HepG2 (cell line): ENCODE measurements around the gene SLC39A10. TPM values are rescaled to one million over a fixed set of nuclear protein-coding genes. Genes with fewer than 3 reads are reported as not detected.

Source experiments
- ESRRA ChIP-seq: sonication (generic); formaldehyde crosslinking; IDR thresholded peaks from 2 replicates; pipeline ENCODE4 v1.5.1; 2020; ENCODE audit warnings: mild to moderate bottlenecking, low read depth, missing genetic modification reagents
- EZH2 ChIP-seq: conservative IDR thresholded peaks from 2 replicates; pipeline ENCODE4 v1.6.1; 2012; ENCODE audit warnings: mild to moderate bottlenecking, low read depth, low read length, moderate library complexity
- FOXK1 ChIP-seq: sonication (generic); formaldehyde crosslinking; IDR thresholded peaks from 2 replicates; pipeline ENCODE4 v1.4.0; 2020; ENCODE audit warnings: low read depth, missing genetic modification reagents, borderline replicate concordance
- HMG20B ChIP-seq: conservative IDR thresholded peaks from 2 replicates; pipeline ENCODE4 v1.6.1; 2016; ENCODE audit warnings: missing genetic modification reagents, missing compliant biosample characterization
- KAT2B ChIP-seq: fragments of 150-350 bp; IDR thresholded peaks from 2 replicates; pipeline ENCODE4 v1.6.1; 2014; ENCODE audit warnings: low read depth, low read length, borderline replicate concordance
- NAIF1 ChIP-seq: sonication (generic); formaldehyde crosslinking; IDR thresholded peaks from 2 replicates; pipeline ENCODE4 v1.5.0; 2020; ENCODE audit warnings: mild to moderate bottlenecking, missing genetic modification reagents, borderline replicate concordance
- NFIB ChIP-seq: sonication (generic); formaldehyde crosslinking; IDR thresholded peaks from 2 replicates; pipeline ENCODE4 v1.9.0; 2021; ENCODE audit warnings: missing genetic modification reagents, mild to moderate bottlenecking, borderline replicate concordance
- PAX8 ChIP-seq: sonication (generic); formaldehyde crosslinking; IDR thresholded peaks from 2 replicates; pipeline ENCODE4 v1.8.0; 2022; ENCODE audit warnings: mild to moderate bottlenecking, missing genetic modification reagents, borderline replicate concordance
- RBAK ChIP-seq: sonication (generic); formaldehyde crosslinking; IDR thresholded peaks from 2 replicates; pipeline ENCODE4 v1.5.1; 2020; ENCODE audit warnings: mild to moderate bottlenecking, missing genetic modification reagents
- RNF2 ChIP-seq: fragments of 450-650 bp; conservative IDR thresholded peaks from 2 replicates; pipeline ENCODE4 v1.6.1; 2016; ENCODE audit warnings: low read depth
- SIN3B ChIP-seq: fragments of 150-350 bp; IDR thresholded peaks from 2 replicates; pipeline ENCODE4 v1.6.1; 2014; ENCODE audit warnings: low read length
- STAG1 ChIP-seq: sonication (generic); formaldehyde crosslinking; IDR thresholded peaks from 2 replicates; pipeline ENCODE4 v1.4.0; 2020; ENCODE audit warnings: missing genetic modification reagents
- TEAD3 ChIP-seq: optimal IDR thresholded peaks from 2 replicates; pipeline ENCODE3; 2016; ENCODE audit warnings: borderline replicate concordance
- TMF1 ChIP-seq: sonication (generic); formaldehyde crosslinking; IDR thresholded peaks from 2 replicates; pipeline ENCODE4 v1.8.1; 2022; ENCODE audit warnings: low read depth, missing genetic modification reagents
- ZBTB7A ChIP-seq: sonication (generic); formaldehyde crosslinking; IDR thresholded peaks from 2 replicates; pipeline ENCODE4 v1.8.0; 2022; ENCODE audit warnings: mild to moderate bottlenecking, missing genetic modification reagents
- ZBTB7B ChIP-seq: sonication (generic); formaldehyde crosslinking; IDR thresholded peaks from 2 replicates; pipeline ENCODE4 v1.4.0; 2020; ENCODE audit warnings: missing genetic modification reagents
- ZKSCAN1 ChIP-seq: fragments of 150-350 bp; IDR thresholded peaks from 2 replicates; pipeline ENCODE4 v1.6.1; 2014; ENCODE audit warnings: low read length
- ZKSCAN8 ChIP-seq: IDR thresholded peaks from 2 replicates; pipeline ENCODE4 v1.6.1; 2016; ENCODE audit warnings: borderline replicate concordance, missing genetic modification reagents, missing compliant biosample characterization
- ZNF230 ChIP-seq: sonication (generic); formaldehyde crosslinking; IDR thresholded peaks from 2 replicates; pipeline ENCODE4 v1.4.0; 2020; ENCODE audit warnings: mild to moderate bottlenecking, missing genetic modification reagents
- ZNF235 ChIP-seq: sonication (generic); formaldehyde crosslinking; IDR thresholded peaks from 2 replicates; pipeline ENCODE4 v1.8.1; 2023; ENCODE audit warnings: mild to moderate bottlenecking, missing genetic modification reagents, borderline replicate concordance
- ZNF296 ChIP-seq: sonication (generic); formaldehyde crosslinking; conservative IDR thresholded peaks from 2 replicates; pipeline ENCODE4 v1.5.0; 2020; ENCODE audit warnings: mild to moderate bottlenecking, missing genetic modification reagents
- ZNF3 ChIP-seq: IDR thresholded peaks from 2 replicates; pipeline ENCODE4 v1.7.0; 2017; ENCODE audit warnings: inconsistent platforms
- ZNF547 ChIP-seq: sonication (generic); formaldehyde crosslinking; IDR thresholded peaks from 2 replicates; pipeline ENCODE4 v1.5.1; 2020; ENCODE audit warnings: mild to moderate bottlenecking, missing genetic modification reagents
- ZNF569 ChIP-seq: sonication (generic); formaldehyde crosslinking; IDR thresholded peaks from 2 replicates; pipeline ENCODE4 v1.5.0; 2020; ENCODE audit warnings: mild to moderate bottlenecking, missing genetic modification reagents, moderate library complexity, borderline replicate concordance
- ZNF598 ChIP-seq: sonication (generic); formaldehyde crosslinking; IDR thresholded peaks from 2 replicates; pipeline ENCODE4 v1.5.1; 2020; ENCODE audit warnings: mild to moderate bottlenecking, missing genetic modification reagents, borderline replicate concordance
- polyA plus RNA-seq, 8 experiments: library from polyadenylated mRNA; depleted of rRNA in 3 of 8; stranded (reverse) in 7 of 8; unstranded in 1 of 8; fragments of >200 nt; fragmentation: Illumina TruSeq in 4 of 8; extraction: Trizol in 4 of 8; gene quantifications; 2 replicates each; pipeline versions ENCODE4 v1.2.1 to v1.2.3, GENCODE V29; 2011 to 2016; ENCODE audit warnings: low read depth in 4 of 8, missing spikeins in 1 of 8, mixed read lengths in 1 of 8; ENCODE audit not compliant: insufficient read depth in 1 of 8
- total RNA-seq, 5 experiments: library from RNA; depleted of rRNA; stranded (reverse); fragments of >200 nt; fragmentation: Illumina TruSeq; extraction: Trizol; gene quantifications; 2 replicates each; pipeline ENCODE4 v1.2.3, GENCODE V29; 2016; ENCODE audit warnings: low read depth in 1 of 5
- TF ChIP-seq, protein P1 (sequence below): sonication (generic); formaldehyde crosslinking; IDR thresholded peaks from 2 replicates; pipeline ENCODE4 v1.9.0; 2022; ENCODE audit warnings: low read depth, missing genetic modification reagents
- TF ChIP-seq, protein P2 (sequence below): sonication (generic); formaldehyde crosslinking; IDR thresholded peaks from 2 replicates; pipeline ENCODE4 v1.5.0; 2020; ENCODE audit warnings: missing genetic modification reagents

Gene SLC39A10
- total and polyA plus RNA-seq, 2 of the 13 experiments (the other 11 are each of a cell fraction or from before 2014, with no cell fraction given) = 13.2 to 21.0 TPM

DNA sequence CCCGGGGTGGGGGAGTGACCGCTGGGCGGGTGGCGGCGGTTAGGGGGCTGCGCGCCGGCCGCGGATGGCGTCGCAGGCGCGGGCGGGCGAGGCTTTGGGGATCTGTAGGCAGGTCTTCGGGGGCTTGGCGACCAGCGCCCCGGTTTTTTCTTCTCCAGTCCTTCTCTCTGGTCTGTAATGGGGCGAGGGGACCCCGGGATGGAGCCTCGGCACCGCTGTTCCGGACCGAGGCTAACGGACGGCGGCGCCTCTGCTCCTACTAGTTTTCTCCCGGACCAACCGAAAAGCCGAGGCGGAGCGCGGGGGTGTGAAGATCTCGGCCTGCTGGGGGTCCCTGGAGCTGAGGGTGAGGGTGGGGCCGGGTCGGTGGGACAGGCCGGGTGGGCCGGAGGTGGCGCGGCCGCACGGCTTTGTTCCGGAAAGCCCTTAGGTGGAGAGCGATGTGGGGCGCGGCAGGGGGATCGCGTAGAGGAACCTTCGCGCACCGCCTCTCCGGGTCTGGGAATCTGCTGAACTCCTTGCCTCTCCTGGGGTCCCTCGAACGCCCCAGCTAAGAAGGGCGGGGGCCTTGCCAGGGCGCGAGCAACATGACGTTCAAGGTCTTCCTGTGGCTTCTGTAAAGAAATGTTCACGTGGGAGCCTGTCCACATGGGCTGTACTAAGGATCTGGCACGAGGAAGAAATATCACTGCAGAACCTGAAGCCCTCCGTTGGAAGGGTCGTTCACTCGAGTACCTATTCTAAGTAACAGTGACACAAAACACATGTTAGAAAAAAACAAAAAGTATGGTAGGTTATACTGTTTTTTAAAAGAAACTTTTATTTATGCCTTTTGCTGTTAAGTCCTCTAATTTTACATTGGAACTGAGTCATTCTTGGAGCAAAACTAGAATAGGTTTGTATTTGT, 861 bp downstream of the SLC39A10 start (continued):
- 0 out of 2 replicates have a peak, but pooled peaks have one; percentile 34 for TF ChIP-seq ZNF569 (CRISPR knock-in tag)
- peak; percentile 5 for TF ChIP-seq TEAD3 (CRISPR knock-in tag)
- no peak for TF ChIP-seq ZNF296 (CRISPR knock-in tag)
- TF ChIP-seq NFIB = no peak
- no peak for TF ChIP-seq KAT2B
- no peak for TF ChIP-seq RBAK (CRISPR knock-in tag)
- no peak for TF ChIP-seq ZNF3 (CRISPR knock-in tag)
- peak; percentile 29; the same call in 1 of the 2 replicates for TF ChIP-seq TMF1 (CRISPR knock-in tag)
- no peak for TF ChIP-seq STAG1 (CRISPR knock-in tag)
- no peak; the same call in 1 of the 2 replicates for TF ChIP-seq ZNF547 (CRISPR knock-in tag)
- no peak for TF ChIP-seq FOXK1
- TF ChIP-seq ZNF598 (CRISPR knock-in tag) = no peak
- TF ChIP-seq ZKSCAN8 (CRISPR knock-in tag) = no peak
- peak; percentile 78 for TF ChIP-seq ZBTB7B (CRISPR knock-in tag)
- no peak for TF ChIP-seq EZH2
- TF ChIP-seq HMG20B (CRISPR knock-in tag) = 0 out of 2 replicates have a peak, but pooled peaks have one; percentile 23
- no peak for TF ChIP-seq ESRRA
- TF ChIP-seq ZKSCAN1 = no peak
- TF ChIP-seq, protein P1, sequence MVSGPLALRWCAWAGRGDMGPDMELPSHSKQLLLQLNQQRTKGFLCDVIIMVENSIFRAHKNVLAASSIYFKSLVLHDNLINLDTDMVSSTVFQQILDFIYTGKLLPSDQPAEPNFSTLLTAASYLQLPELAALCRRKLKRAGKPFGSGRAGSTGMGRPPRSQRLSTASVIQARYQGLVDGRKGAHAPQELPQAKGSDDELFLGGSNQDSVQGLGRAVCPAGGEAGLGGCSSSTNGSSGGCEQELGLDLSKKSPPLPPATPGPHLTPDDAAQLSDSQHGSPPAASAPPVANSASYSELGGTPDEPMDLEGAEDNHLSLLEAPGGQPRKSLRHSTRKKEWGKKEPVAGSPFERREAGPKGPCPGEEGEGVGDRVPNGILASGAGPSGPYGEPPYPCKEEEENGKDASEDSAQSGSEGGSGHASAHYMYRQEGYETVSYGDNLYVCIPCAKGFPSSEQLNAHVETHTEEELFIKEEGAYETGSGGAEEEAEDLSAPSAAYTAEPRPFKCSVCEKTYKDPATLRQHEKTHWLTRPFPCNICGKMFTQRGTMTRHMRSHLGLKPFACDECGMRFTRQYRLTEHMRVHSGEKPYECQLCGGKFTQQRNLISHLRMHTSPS (CRISPR knock-in tag) = no peak
- TF ChIP-seq RNF2 = peak; percentile 74; the same call in 1 of the 2 replicates
- TF ChIP-seq, protein P2, sequence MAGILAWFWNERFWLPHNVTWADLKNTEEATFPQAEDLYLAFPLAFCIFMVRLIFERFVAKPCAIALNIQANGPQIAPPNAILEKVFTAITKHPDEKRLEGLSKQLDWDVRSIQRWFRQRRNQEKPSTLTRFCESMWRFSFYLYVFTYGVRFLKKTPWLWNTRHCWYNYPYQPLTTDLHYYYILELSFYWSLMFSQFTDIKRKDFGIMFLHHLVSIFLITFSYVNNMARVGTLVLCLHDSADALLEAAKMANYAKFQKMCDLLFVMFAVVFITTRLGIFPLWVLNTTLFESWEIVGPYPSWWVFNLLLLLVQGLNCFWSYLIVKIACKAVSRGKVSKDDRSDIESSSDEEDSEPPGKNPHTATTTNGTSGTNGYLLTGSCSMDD (CRISPR knock-in tag) = no peak
- TF ChIP-seq PAX8 = no peak; the same call in 1 of the 2 replicates
- peak; percentile 48; the same call in 1 of the 2 replicates for TF ChIP-seq ZBTB7A (CRISPR knock-in tag)
- TF ChIP-seq SIN3B = no peak
- no peak for TF ChIP-seq ZNF235
- TF ChIP-seq NAIF1 (CRISPR knock-in tag) = peak; percentile 2; the same call in 1 of the 2 replicates
- peak; percentile 79; the same call in 1 of the 2 replicates for TF ChIP-seq ZNF230
